ENCODE results near the gene LRCH1.

GRCh38 chr13:46576762-46577161 lies 23.8 kb downstream of the LRCH1 start:
- TF ChIP-seq TARDBP (IDR thresholded peaks at IDR 0.05) (no peak), CTBP1 (IDR thresholded peaks at IDR 0.05; ENCODE audit: borderline replicate concordance) (no peak)

Data from HEK293T (cell line).